Measurements from ENCODE around the gene ZNF496. TPM values are rescaled to one million over a fixed set of nuclear protein-coding genes. Genes with fewer than 3 reads are reported as not detected.
A peak's percentile ranks its signal among the peaks of the same experiment; 100 is the strongest.

ZNF496 gene
- polyA plus RNA-seq, 3 donors = 1.6 to 7.7 (median 2.4) TPM

DNA sequence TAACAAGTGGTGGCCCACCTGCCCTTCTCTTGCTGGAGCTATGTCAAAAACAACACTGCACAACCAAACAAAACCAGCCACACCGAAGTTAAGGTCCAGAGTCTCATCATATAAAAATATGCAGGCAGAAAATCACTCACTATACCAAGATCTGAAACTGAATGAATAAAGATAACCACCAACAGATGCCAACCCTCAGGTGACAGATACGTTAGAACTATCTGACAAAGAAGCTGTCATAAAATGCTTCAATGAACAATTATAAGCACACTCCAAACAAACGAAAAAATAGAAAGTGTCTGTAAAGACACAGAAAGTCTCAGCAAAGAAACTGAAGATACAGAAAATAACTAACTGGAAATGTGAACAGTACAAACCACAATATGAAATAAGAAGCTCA, 14.0 kb downstream of the ZNF496 start:
- Mint-ChIP-seq H3K27ac (no peak overlapping the region), H3K4me3 (no peak overlapping the region), H3K36me3 (peaks cover 29 to 30% of the 10 kb centered on the region in 2 donors), H3K4me1 (peaks cover 13% of the 10 kb centered on the region), H3K9me3 (no peaks in the 10 kb centered on the region), H3K27me3 (ENCODE audit: low read depth in 3 of 3) (no peaks in the 10 kb centered on the region)
- no peak for DNase-seq
- intact Hi-C loops (cut with micrococcal nuclease) = no loop called here
- TF ChIP-seq, protein P1, sequence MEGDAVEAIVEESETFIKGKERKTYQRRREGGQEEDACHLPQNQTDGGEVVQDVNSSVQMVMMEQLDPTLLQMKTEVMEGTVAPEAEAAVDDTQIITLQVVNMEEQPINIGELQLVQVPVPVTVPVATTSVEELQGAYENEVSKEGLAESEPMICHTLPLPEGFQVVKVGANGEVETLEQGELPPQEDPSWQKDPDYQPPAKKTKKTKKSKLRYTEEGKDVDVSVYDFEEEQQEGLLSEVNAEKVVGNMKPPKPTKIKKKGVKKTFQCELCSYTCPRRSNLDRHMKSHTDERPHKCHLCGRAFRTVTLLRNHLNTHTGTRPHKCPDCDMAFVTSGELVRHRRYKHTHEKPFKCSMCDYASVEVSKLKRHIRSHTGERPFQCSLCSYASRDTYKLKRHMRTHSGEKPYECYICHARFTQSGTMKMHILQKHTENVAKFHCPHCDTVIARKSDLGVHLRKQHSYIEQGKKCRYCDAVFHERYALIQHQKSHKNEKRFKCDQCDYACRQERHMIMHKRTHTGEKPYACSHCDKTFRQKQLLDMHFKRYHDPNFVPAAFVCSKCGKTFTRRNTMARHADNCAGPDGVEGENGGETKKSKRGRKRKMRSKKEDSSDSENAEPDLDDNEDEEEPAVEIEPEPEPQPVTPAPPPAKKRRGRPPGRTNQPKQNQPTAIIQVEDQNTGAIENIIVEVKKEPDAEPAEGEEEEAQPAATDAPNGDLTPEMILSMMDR (IDR thresholded peaks at IDR 0.05) = no peak
- no peak overlapping the region for H3K27ac ChIP-seq (ENCODE audit: low read depth in 1 of 2, low read length in 2 of 2)
- no peak overlapping the region for H3K9ac ChIP-seq (ENCODE audit: insufficient read depth, low read length, poor library complexity, severe bottlenecking)
- no peaks in the 10 kb centered on the region for H4K20me1 ChIP-seq (ENCODE audit: insufficient read depth, low read length)
- no peak overlapping the region for H3K4me2 ChIP-seq (replicated peaks; ENCODE audit: extremely low read depth, low read length, poor library complexity, severe bottlenecking)
- no peak overlapping the region for H2AFZ ChIP-seq (ENCODE audit: insufficient read depth, low read depth, low read length, poor library complexity, severe bottlenecking)
- H3K4me3 ChIP-seq (replicated peaks in 1 of 3; ENCODE audit: low read depth in 2 of 3, low read length in 3 of 3) = no peak overlapping the region
- no peaks in the 10 kb centered on the region for H3K9me3 ChIP-seq (replicated peaks in 1 of 2; ENCODE audit: control insufficient read depth in 1 of 2, insufficient read depth in 1 of 2, low read length in 2 of 2)
- no peaks in the 10 kb centered on the region for H3K79me2 ChIP-seq (ENCODE audit: insufficient read depth, low read length)
- no peaks in the 10 kb centered on the region for H3K27me3 ChIP-seq (ENCODE audit: control insufficient read depth in 2 of 2, insufficient read depth in 2 of 2, low read length in 2 of 2)
- H3K36me3 ChIP-seq (replicated peaks in 1 of 2; ENCODE audit: control insufficient read depth in 1 of 2, insufficient read depth in 2 of 2, low read length in 2 of 2) = peaks cover 5 to 38% of the 10 kb centered on the region in 2 donors
- peaks cover 14 to 16% of the 10 kb centered on the region in 2 donors for H3K4me1 ChIP-seq (ENCODE audit: control insufficient read depth in 1 of 2, insufficient read depth in 2 of 2, low read length in 2 of 2)
- WGBS (ENCODE audit: insufficient coverage) = 94% methylated on average over 2 of the region's 3 CpGs

DNA sequence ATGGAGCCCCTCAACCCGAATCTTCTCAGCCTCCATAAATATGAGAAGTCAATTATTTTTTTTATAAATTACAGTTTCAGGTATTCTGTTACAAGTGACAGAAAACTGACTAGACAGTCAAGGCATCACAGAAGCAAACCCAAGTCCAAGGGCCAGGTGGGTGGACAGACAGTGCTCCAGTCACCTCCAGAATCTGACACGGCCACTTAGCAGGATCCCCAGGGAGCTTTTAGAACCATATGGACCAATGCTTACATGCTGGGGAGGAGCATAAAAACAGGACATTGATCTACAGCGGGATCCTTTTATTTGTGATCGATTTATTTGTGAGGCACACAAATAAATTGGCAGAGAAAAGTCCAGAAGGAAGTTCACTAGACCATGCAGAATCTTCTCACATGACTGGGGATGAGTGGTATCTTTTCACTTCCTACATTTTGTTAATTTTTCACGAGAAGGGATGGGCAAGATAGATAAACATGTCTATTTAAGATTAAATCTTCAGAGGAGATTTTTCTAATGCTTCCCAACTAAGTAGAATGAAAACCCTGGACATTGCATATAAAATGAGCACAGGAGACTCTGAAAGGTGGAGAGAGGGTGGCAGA, 15.0 kb downstream of the ZNF496 start:
- Histone ChIP-seq H3K36me3 (replicated peaks in 1 of 2; ENCODE audit: control insufficient read depth in 1 of 2, insufficient read depth in 2 of 2, low read length in 2 of 2) (peaks cover 5 to 30% of the 10 kb centered on the region in 2 donors), H2AFZ (ENCODE audit: insufficient read depth, low read depth, low read length, poor library complexity, severe bottlenecking) (no peak overlapping the region), H3K4me3 (replicated peaks in 1 of 3; ENCODE audit: low read depth in 2 of 3, low read length in 3 of 3) (no peak overlapping the region), H3K27me3 (ENCODE audit: control insufficient read depth in 2 of 2, insufficient read depth in 2 of 2, low read length in 2 of 2) (no peaks in the 10 kb centered on the region), H3K4me1 (ENCODE audit: control insufficient read depth in 1 of 2, insufficient read depth in 2 of 2, low read length in 2 of 2) (peaks cover 9 to 11% of the 10 kb centered on the region in 2 donors), H3K27ac (ENCODE audit: low read depth in 1 of 2, low read length in 2 of 2) (no peak overlapping the region), H3K9ac (ENCODE audit: insufficient read depth, low read length, poor library complexity, severe bottlenecking) (no peak overlapping the region), H3K4me2 (replicated peaks; ENCODE audit: extremely low read depth, low read length, poor library complexity, severe bottlenecking) (no peak overlapping the region), H4K20me1 (ENCODE audit: insufficient read depth, low read length) (no peaks in the 10 kb centered on the region), H3K79me2 (ENCODE audit: insufficient read depth, low read length) (no peaks in the 10 kb centered on the region), H3K9me3 (replicated peaks in 1 of 2; ENCODE audit: control insufficient read depth in 1 of 2, insufficient read depth in 1 of 2, low read length in 2 of 2) (no peaks in the 10 kb centered on the region)
- WGBS (ENCODE audit: insufficient coverage) = 100% methylated on average over 1 of the region's 5 CpGs
- H3K4me1 Mint-ChIP-seq = peaks cover 6% of the 10 kb centered on the region
- peak overlapping the region in 1 of 2 donors; percentile 11 for H3K4me3 Mint-ChIP-seq
- H3K27me3 Mint-ChIP-seq (ENCODE audit: low read depth in 3 of 3) = no peaks in the 10 kb centered on the region
- H3K36me3 Mint-ChIP-seq = peaks cover 22 to 24% of the 10 kb centered on the region in 2 donors
- peak overlapping the region in 3 of 7 donors; percentile 4 to 85 (median 22) for H3K27ac Mint-ChIP-seq
- intact Hi-C loops (cut with micrococcal nuclease) = no loop called here
- H3K9me3 Mint-ChIP-seq = no peaks in the 10 kb centered on the region
- peak in 1 of 3 donors; percentile 23 for DNase-seq
- TF ChIP-seq, protein P1 (IDR thresholded peaks at IDR 0.05) = no peak

Data from CD14-positive monocyte (primary cell).